Measurements from ENCODE around the gene CNPY1. TPM values are rescaled to one million over a fixed set of nuclear protein-coding genes. Genes with fewer than 3 reads are reported as not detected.

CNPY1 gene
- total and polyA plus RNA-seq, 4 donors, result not detected

DNA sequence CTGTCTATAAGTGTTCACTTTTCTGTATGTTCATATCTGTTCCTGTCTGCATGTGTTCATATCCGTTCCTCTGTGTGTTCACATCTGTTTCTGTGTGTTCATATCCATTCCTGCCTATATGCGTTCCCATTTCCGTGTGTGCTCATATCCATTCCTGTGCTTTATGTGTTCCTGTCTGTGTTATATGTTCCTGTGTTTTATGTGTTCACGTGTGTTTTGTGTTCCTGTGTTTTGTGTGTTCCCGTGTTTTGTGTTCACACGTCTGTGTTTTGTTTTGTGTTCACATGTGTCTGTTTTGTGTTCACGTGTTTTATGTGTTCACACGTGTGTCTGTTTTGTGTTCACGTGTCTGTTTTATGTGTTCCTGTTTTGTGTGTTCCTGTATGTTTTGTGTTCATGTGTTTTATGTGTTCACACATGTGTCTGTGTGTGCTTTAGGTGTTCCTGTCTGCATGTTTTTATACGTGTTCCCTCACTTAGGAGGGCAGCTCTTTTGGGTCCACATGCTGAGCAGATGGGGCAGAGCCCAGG lies 42.2 kb upstream of the CNPY1 start:
- H3K9me3 ChIP-seq (ENCODE audit: control insufficient read depth, low read length), result no peaks in the 10 kb centered on the region
- no peaks in the 10 kb centered on the region for H3K27me3 ChIP-seq (ENCODE audit: control insufficient read depth in 1 of 2, insufficient read depth in 2 of 2, low read length in 1 of 2)
- H3K4me1 ChIP-seq (ENCODE audit: control insufficient read depth in 1 of 2, insufficient read depth in 2 of 2, low read length in 2 of 2), result no peaks in the 10 kb centered on the region
- DNase-seq, result no peak
- H3K27ac ChIP-seq (ENCODE audit: low read depth in 1 of 2, low read length in 2 of 2), result no peak overlapping the region
- ATAC-seq (ENCODE audit: low FRiP score), result no peak
- H3K36me3 ChIP-seq (ENCODE audit: control insufficient read depth in 1 of 2, insufficient read depth in 2 of 2, low read length in 1 of 2), result no peaks in the 10 kb centered on the region
- 89% methylated on average over 10 of the region's 10 CpGs for WGBS, 2 donors
- intact Hi-C loops (cut with DNase I), result no loop called here
- H3K4me3 ChIP-seq (ENCODE audit: low read length in 2 of 2), result no peak overlapping the region

DNA sequence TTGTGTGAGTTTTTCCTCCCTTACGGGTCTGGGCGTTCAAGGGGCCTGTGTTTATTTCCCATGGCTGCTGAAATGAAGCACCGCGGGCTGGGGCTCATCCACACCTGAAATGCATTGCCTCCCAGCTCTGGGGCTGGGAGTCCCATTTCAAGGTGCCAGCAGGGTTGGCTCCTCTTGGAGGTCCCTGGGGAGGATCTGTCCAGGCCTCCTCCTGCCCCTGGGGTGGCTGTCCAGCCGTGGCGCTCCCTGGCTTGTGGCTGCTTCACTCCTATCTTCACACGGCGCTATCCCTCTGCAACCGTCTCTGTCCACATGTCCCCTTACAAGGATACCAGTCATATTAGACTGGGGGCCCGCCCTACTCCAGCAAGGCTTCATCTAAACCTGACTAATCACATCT lies 41.1 kb upstream of the CNPY1 start:
- no peak for ATAC-seq (ENCODE audit: low FRiP score)
- Histone ChIP-seq H3K36me3 (ENCODE audit: control insufficient read depth in 1 of 2, insufficient read depth in 2 of 2, low read length in 1 of 2) (no peaks in the 10 kb centered on the region), H3K27ac (ENCODE audit: low read depth in 1 of 2, low read length in 2 of 2) (no peak overlapping the region), H3K4me3 (ENCODE audit: low read length in 2 of 2) (no peak overlapping the region), H3K9me3 (ENCODE audit: control insufficient read depth, low read length) (no peaks in the 10 kb centered on the region), H3K27me3 (ENCODE audit: control insufficient read depth in 1 of 2, insufficient read depth in 2 of 2, low read length in 1 of 2) (no peaks in the 10 kb centered on the region), H3K4me1 (ENCODE audit: control insufficient read depth in 1 of 2, insufficient read depth in 2 of 2, low read length in 2 of 2) (no peaks in the 10 kb centered on the region)
- DNase-seq, result no peak
- 85 to 87% methylated on average over 10 of the region's 10 CpGs for WGBS, 2 donors
- intact Hi-C loops (cut with DNase I), result no loop called here

DNA sequence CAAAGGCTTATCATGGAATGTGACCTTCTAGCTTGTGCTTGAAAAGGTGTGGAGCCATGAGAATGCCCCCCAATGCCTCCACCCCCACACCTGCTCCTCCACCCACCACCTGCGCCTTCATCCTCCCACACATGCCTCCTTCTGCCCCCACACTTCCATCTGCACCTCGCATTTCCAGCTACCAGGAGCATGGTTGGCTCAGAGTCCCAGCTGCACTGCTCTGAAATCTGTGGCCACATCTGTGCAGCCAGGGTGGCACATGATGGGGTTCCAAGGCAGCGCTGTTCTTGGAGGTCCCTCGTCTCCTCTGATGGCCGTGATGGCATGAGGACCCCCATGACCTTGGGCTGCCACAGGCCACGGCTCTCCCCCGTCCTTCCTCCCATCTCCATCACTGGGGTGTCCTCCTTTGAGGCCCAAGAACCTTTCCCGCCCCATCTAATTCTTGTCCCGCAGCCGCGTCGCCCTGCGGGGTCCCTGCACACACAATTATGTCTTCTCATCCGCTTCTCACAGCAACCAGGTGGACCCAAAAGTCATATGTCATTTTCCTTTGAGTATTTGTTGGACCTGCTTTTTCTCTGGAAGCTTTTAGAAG lies 40.6 kb upstream of the CNPY1 start:
- DNase-seq (no peak), ATAC-seq (ENCODE audit: low FRiP score) (no peak)
- WGBS, 2 donors, result 89 to 93% methylated on average over 14 of the region's 14 CpGs
- Histone ChIP-seq H3K27me3 (ENCODE audit: control insufficient read depth in 1 of 2, insufficient read depth in 2 of 2, low read length in 1 of 2) (no peaks in the 10 kb centered on the region), H3K36me3 (ENCODE audit: control insufficient read depth in 1 of 2, insufficient read depth in 2 of 2, low read length in 1 of 2) (no peaks in the 10 kb centered on the region), H3K4me1 (ENCODE audit: control insufficient read depth in 1 of 2, insufficient read depth in 2 of 2, low read length in 2 of 2) (no peaks in the 10 kb centered on the region), H3K9me3 (ENCODE audit: control insufficient read depth, low read length) (no peaks in the 10 kb centered on the region), H3K4me3 (ENCODE audit: low read length in 2 of 2) (no peak overlapping the region), H3K27ac (ENCODE audit: low read depth in 1 of 2, low read length in 2 of 2) (no peak overlapping the region)
- intact Hi-C loops (cut with DNase I), result no loop called here

DNA sequence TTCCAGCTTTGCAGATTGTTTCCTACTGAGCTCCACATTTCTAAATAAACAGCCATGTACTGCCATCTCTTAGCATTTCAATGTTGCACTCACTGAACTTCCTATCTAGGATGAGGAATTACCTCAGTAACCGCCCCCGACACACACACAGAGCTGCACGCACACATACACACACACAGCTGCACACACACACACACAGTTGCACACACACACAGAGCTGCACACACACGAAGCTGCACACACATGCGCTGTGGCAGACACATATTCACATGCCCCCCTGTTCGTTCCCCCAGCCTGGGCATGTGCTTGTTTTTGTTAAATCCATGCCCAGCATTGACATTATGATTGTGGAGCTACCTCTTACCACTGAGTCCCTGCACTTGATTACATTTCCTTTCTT lies 39.6 kb upstream of the CNPY1 start:
- intact Hi-C loops (cut with DNase I), result no loop called here
- H3K36me3 ChIP-seq (ENCODE audit: control insufficient read depth in 1 of 2, insufficient read depth in 2 of 2, low read length in 1 of 2), result no peaks in the 10 kb centered on the region
- H3K9me3 ChIP-seq (ENCODE audit: control insufficient read depth, low read length), result no peaks in the 10 kb centered on the region
- no peak for DNase-seq
- no peaks in the 10 kb centered on the region for H3K4me1 ChIP-seq (ENCODE audit: control insufficient read depth in 1 of 2, insufficient read depth in 2 of 2, low read length in 2 of 2)
- 48 to 52% methylated on average over 6 of the region's 6 CpGs for WGBS, 2 donors
- H3K4me3 ChIP-seq (ENCODE audit: low read length in 2 of 2), result no peak overlapping the region
- no peaks in the 10 kb centered on the region for H3K27me3 ChIP-seq (ENCODE audit: control insufficient read depth in 1 of 2, insufficient read depth in 2 of 2, low read length in 1 of 2)
- no peak overlapping the region for H3K27ac ChIP-seq (ENCODE audit: low read depth in 1 of 2, low read length in 2 of 2)
- ATAC-seq (ENCODE audit: low FRiP score), result no peak

DNA sequence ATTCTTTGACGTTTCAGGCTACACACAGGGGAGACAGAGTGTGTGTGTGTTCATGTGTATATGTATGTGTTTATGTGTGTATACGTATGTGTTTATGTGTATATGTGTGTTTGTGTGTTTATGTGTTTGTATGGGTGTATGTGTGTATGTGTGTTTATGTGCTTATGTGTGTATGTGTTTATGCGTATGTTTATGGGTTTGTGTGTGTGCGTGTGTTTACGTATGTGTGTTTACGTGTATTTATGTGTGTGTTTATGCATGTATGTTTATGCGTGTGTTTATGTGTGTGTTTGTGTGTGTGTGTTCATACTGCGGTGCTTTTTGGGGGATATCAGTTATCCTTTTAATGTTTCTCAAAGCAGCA lies 39.2 kb upstream of the CNPY1 start:
- no peak for ATAC-seq (ENCODE audit: low FRiP score)
- no peaks in the 10 kb centered on the region for H3K4me1 ChIP-seq (ENCODE audit: control insufficient read depth in 1 of 2, insufficient read depth in 2 of 2, low read length in 2 of 2)
- no peak overlapping the region for H3K4me3 ChIP-seq (ENCODE audit: low read length in 2 of 2)
- 79 to 85% methylated on average over 8 of the region's 8 CpGs for WGBS, 2 donors
- intact Hi-C loops (cut with DNase I), result no loop called here
- no peaks in the 10 kb centered on the region for H3K9me3 ChIP-seq (ENCODE audit: control insufficient read depth, low read length)
- H3K36me3 ChIP-seq (ENCODE audit: control insufficient read depth in 1 of 2, insufficient read depth in 2 of 2, low read length in 1 of 2), result no peaks in the 10 kb centered on the region
- no peaks in the 10 kb centered on the region for H3K27me3 ChIP-seq (ENCODE audit: control insufficient read depth in 1 of 2, insufficient read depth in 2 of 2, low read length in 1 of 2)
- no peak for DNase-seq
- H3K27ac ChIP-seq (ENCODE audit: low read depth in 1 of 2, low read length in 2 of 2), result no peak overlapping the region

DNA sequence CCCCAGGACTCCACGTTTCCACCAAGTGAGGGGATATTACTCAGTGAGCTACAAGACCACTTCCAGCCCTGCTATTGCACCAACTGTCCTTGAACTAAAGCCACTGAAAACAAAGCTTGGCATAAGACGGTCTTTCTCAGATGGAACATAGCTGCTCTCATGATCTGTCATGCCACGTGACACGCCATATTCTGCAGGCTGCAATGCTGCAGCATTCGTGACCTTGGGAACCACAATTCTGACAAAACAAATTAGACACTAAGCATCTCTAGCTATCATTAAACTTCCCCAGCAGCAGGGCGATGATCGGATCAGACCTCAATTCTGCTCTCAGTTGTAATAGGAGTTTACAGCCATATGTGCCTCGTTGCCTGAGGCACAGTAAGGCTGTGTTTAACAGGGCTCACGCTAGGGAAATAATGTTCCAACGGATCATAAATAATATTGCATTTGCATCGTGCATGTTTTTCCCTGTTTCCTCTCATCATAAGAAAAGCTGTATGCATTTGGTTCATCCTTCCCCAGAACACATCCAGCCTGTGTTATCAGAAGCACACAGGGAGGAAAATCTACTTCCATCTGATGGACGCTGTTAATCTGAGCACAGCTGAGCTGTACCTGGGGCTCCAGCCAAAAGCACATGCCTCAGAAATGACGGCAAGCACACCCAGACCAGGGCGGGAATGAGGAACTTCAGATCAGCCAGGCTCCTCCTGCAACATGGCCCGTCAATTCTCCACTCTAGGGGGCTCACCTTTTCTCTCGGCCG lies 38.6 kb upstream of the CNPY1 start:
- no peak overlapping the region for H3K4me3 ChIP-seq (ENCODE audit: low read length in 2 of 2)
- DNase-seq (no peak), ATAC-seq (ENCODE audit: low FRiP score) (no peak)
- H3K27ac ChIP-seq (ENCODE audit: low read depth in 1 of 2, low read length in 2 of 2), result no peak overlapping the region
- 47 to 54% methylated on average over 17 of the region's 17 CpGs for WGBS, 2 donors
- no peaks in the 10 kb centered on the region for H3K4me1 ChIP-seq (ENCODE audit: control insufficient read depth in 1 of 2, insufficient read depth in 2 of 2, low read length in 2 of 2)
- no peaks in the 10 kb centered on the region for H3K27me3 ChIP-seq (ENCODE audit: control insufficient read depth in 1 of 2, insufficient read depth in 2 of 2, low read length in 1 of 2)
- no peaks in the 10 kb centered on the region for H3K9me3 ChIP-seq (ENCODE audit: control insufficient read depth, low read length)
- intact Hi-C loops (cut with DNase I), result no loop called here
- H3K36me3 ChIP-seq (ENCODE audit: control insufficient read depth in 1 of 2, insufficient read depth in 2 of 2, low read length in 1 of 2), result no peaks in the 10 kb centered on the region

DNA sequence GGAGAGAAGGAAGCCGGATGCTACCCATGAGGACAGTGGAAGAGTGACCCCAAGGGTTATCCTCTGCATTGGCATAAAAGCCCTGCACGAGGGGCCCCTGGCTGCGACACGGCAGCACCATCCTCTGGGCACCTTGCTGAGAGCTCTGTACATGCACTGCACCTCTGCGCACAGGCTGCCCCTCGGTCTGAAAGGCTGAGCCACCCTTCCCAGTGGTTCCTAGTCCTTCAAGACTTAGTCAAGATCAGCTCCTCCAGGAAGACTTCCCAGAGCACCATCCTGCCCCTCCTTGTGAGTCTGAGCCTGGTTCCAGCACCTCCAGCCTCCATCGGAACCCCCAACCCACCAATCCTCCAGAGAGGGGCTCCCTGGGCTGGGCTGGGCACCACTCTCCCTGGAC lies 37.9 kb upstream of the CNPY1 start:
- H3K9me3 ChIP-seq (ENCODE audit: control insufficient read depth, low read length), result no peaks in the 10 kb centered on the region
- ATAC-seq (ENCODE audit: low FRiP score) (no peak), DNase-seq (no peak)
- H3K4me3 ChIP-seq (ENCODE audit: low read length in 2 of 2), result no peak overlapping the region
- intact Hi-C loops (cut with DNase I), result no loop called here
- H3K36me3 ChIP-seq (ENCODE audit: control insufficient read depth in 1 of 2, insufficient read depth in 2 of 2, low read length in 1 of 2), result no peaks in the 10 kb centered on the region
- no peaks in the 10 kb centered on the region for H3K4me1 ChIP-seq (ENCODE audit: control insufficient read depth in 1 of 2, insufficient read depth in 2 of 2, low read length in 2 of 2)
- no peak overlapping the region for H3K27ac ChIP-seq (ENCODE audit: low read depth in 1 of 2, low read length in 2 of 2)
- H3K27me3 ChIP-seq (ENCODE audit: control insufficient read depth in 1 of 2, insufficient read depth in 2 of 2, low read length in 1 of 2), result no peaks in the 10 kb centered on the region
- 90 to 92% methylated on average over 7 of the region's 7 CpGs for WGBS, 2 donors

DNA sequence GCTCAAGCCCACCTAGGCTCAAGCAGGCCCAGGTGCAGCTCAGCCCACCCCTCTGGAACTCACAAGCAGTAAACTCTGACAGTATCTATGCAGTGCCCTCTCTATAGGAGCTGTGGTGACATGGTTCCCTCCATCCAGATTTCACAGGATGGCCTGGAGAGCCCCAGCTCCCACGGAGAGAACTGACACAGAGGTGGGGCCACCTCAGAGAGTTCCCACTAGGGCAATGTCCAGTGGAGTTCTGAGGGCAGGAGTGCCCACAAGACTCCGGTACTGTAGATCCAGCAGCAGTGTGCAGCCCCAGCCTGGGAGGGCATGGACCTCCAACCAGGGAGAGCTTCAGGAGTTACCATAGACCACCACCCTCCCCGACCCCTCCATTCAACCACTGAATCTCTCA lies 37.3 kb upstream of the CNPY1 start:
- Histone ChIP-seq H3K36me3 (ENCODE audit: control insufficient read depth in 1 of 2, insufficient read depth in 2 of 2, low read length in 1 of 2) (no peaks in the 10 kb centered on the region), H3K4me1 (ENCODE audit: control insufficient read depth in 1 of 2, insufficient read depth in 2 of 2, low read length in 2 of 2) (no peaks in the 10 kb centered on the region), H3K27me3 (ENCODE audit: control insufficient read depth in 1 of 2, insufficient read depth in 2 of 2, low read length in 1 of 2) (no peaks in the 10 kb centered on the region), H3K9me3 (ENCODE audit: control insufficient read depth, low read length) (no peaks in the 10 kb centered on the region), H3K4me3 (ENCODE audit: low read length in 2 of 2) (no peak overlapping the region), H3K27ac (ENCODE audit: low read depth in 1 of 2, low read length in 2 of 2) (no peak overlapping the region)
- ATAC-seq (ENCODE audit: low FRiP score), result no peak
- WGBS, 2 donors, result 85 to 89% methylated on average over 3 of the region's 3 CpGs
- no peak for DNase-seq
- intact Hi-C loops (cut with DNase I), result no loop called here

DNA sequence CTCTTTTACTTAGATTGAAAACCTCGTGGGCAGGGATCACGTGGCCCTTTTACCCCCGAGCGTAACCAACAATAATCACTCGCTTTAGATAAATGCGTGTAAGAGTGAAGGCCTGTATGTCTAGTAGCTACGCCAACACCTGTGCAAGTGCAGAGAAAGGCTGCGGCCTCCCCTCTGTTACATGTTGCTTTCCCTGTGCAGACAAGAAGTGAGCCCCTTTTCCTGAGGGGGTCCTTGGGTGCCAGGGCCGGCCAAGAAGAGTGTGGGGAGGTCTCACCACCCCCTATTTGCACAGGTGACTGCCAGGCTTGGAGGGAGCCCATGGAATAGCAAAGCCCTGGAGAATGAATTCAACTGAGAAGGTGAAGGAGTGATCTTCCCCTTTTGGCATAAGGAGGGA lies 35.6 kb upstream of the CNPY1 start:
- DNase-seq (no peak), ATAC-seq (ENCODE audit: low FRiP score) (no peak)
- intact Hi-C loops (cut with DNase I), result no loop called here
- no peak overlapping the region for H3K27ac ChIP-seq (ENCODE audit: low read depth in 1 of 2, low read length in 2 of 2)
- no peaks in the 10 kb centered on the region for H3K27me3 ChIP-seq (ENCODE audit: control insufficient read depth in 1 of 2, insufficient read depth in 2 of 2, low read length in 1 of 2)
- H3K4me1 ChIP-seq (ENCODE audit: control insufficient read depth in 1 of 2, insufficient read depth in 2 of 2, low read length in 2 of 2), result no peaks in the 10 kb centered on the region
- H3K9me3 ChIP-seq (ENCODE audit: control insufficient read depth, low read length), result no peaks in the 10 kb centered on the region
- no peak overlapping the region for H3K4me3 ChIP-seq (ENCODE audit: low read length in 2 of 2)
- H3K36me3 ChIP-seq (ENCODE audit: control insufficient read depth in 1 of 2, insufficient read depth in 2 of 2, low read length in 1 of 2), result no peaks in the 10 kb centered on the region
- 76 to 81% methylated on average over 9 of the region's 9 CpGs for WGBS, 2 donors

Data from aorta (tissue), 5 donors.